Liver (tissue), 9 donors: ENCODE measurements around the gene RNPEPL1. TPM values are rescaled to one million over a fixed set of nuclear protein-coding genes. Genes with fewer than 3 reads are reported as not detected.

Experiments used
- DNase-seq: peaks from one replicate; pipeline ENCODE4 v3.0.0-alpha.2; 2017; ENCODE audit warnings: low spot score
- H3K27ac ChIP-seq, 2 donors: one replicate each; pipeline ENCODE4 v1.7.0; 2013; ENCODE audit warnings: inconsistent platforms in 2 of 2, low read length in 2 of 2, control low read depth in 1 of 2, low read depth in 1 of 2, mild to moderate bottlenecking in 1 of 2
- H3K27me3 ChIP-seq, 4 donors: one replicate each; pipeline versions ENCODE4 v1.6.1 to v1.7.0; 2013; ENCODE audit warnings: low read length in 3 of 4, inconsistent platforms in 1 of 4, mild to moderate bottlenecking in 1 of 4, moderate library complexity in 1 of 4; ENCODE audit not compliant: control insufficient read depth in 4 of 4, insufficient read depth in 4 of 4
- H3K36me3 ChIP-seq, 4 donors: one replicate each; pipeline versions ENCODE4 v1.6.1 to v1.7.0; 2013; ENCODE audit warnings: low read length in 3 of 4, mild to moderate bottlenecking in 3 of 4, low read depth in 1 of 4, moderate library complexity in 1 of 4; ENCODE audit not compliant: control insufficient read depth in 4 of 4, insufficient read depth in 3 of 4
- H3K4me1 ChIP-seq, 4 donors: one replicate each; pipeline versions ENCODE4 v1.6.1 to v1.7.0; 2013; ENCODE audit warnings: low read length in 3 of 4, mild to moderate bottlenecking in 3 of 4, moderate library complexity in 1 of 4; ENCODE audit not compliant: control insufficient read depth in 4 of 4, insufficient read depth in 4 of 4
- H3K4me3 ChIP-seq, 3 donors: one replicate each; pipeline versions ENCODE4 v1.6.1 to v1.7.0; 2013; ENCODE audit warnings: low read length in 3 of 3, control low read depth in 1 of 3, low read depth in 1 of 3, mild to moderate bottlenecking in 1 of 3
- H3K9ac ChIP-seq, 2 donors: one replicate each; pipeline ENCODE4 v1.7.0; 2013; ENCODE audit warnings: low read length in 2 of 2, mild to moderate bottlenecking in 2 of 2, moderate library complexity in 2 of 2, control low read depth in 1 of 2, low read depth in 1 of 2
- H3K9me3 ChIP-seq, 4 donors: one replicate each; pipeline versions ENCODE4 v1.6.1 to v1.7.0; 2013; ENCODE audit warnings: low read length in 3 of 4; ENCODE audit not compliant: control insufficient read depth in 4 of 4
- ATF3 ChIP-seq: IDR thresholded peaks from 2 replicates; pipeline ENCODE4 v1.6.1; 2016; ENCODE audit warnings: antibody characterized with exemption
- CTCF ChIP-seq: fragments of 150-350 bp; IDR thresholded peaks from 2 replicates; pipeline ENCODE4 v1.5.1; 2017; ENCODE audit warnings: improper control_type of control experiment, low read depth, low read length; ENCODE audit not compliant: missing input control
- EGR1 ChIP-seq, 2 donors: IDR thresholded peaks; 2 replicates each; pipeline ENCODE4 v1.6.1; 2016 to 2018; ENCODE audit warnings: antibody characterized with exemption in 2 of 2, low read depth in 2 of 2
- FOXA1 ChIP-seq: IDR thresholded peaks from 2 replicates; pipeline ENCODE4 v1.6.1; 2016; ENCODE audit warnings: antibody characterized with exemption
- FOXA2 ChIP-seq: IDR thresholded peaks from 2 replicates; pipeline ENCODE4 v1.6.1; 2016; ENCODE audit warnings: antibody characterized with exemption
- GABPA ChIP-seq, 2 donors: IDR thresholded peaks in 1 of 2; conservative IDR thresholded peaks in 1 of 2; 2 replicates each; pipeline ENCODE4 v1.6.1; 2016; ENCODE audit warnings: antibody characterized with exemption in 2 of 2, mild to moderate bottlenecking in 1 of 2, moderate library complexity in 1 of 2
- HNF4A ChIP-seq, 2 donors: conservative IDR thresholded peaks; 2 replicates each; pipeline ENCODE4 v1.6.1; 2016; ENCODE audit warnings: antibody characterized with exemption in 2 of 2, mild to moderate bottlenecking in 2 of 2
- HNF4G ChIP-seq: IDR thresholded peaks from 2 replicates; pipeline ENCODE4 v1.6.1; 2016; ENCODE audit warnings: antibody characterized with exemption
- JUND ChIP-seq, 2 donors: IDR thresholded peaks; 2 replicates each; pipeline ENCODE4 v1.6.1; 2016; ENCODE audit warnings: antibody characterized with exemption in 2 of 2
- MAX ChIP-seq: IDR thresholded peaks from 2 replicates; pipeline ENCODE4 v1.6.1; 2016; ENCODE audit warnings: antibody characterized with exemption
- NR2F2 ChIP-seq: IDR thresholded peaks from 2 replicates; pipeline ENCODE4 v1.6.1; 2016; ENCODE audit warnings: antibody characterized with exemption
- RAD21 ChIP-seq, 2 donors: IDR thresholded peaks; 2 replicates each; pipeline ENCODE4 v1.6.1; 2016; ENCODE audit warnings: antibody characterized with exemption in 2 of 2, mild to moderate bottlenecking in 2 of 2
- REST ChIP-seq: IDR thresholded peaks from 2 replicates; pipeline ENCODE4 v1.6.1; 2016; ENCODE audit warnings: antibody characterized with exemption, mild to moderate bottlenecking
- RXRA ChIP-seq, 2 donors: IDR thresholded peaks; 2 replicates each; pipeline ENCODE4 v1.6.1; 2017 to 2018; ENCODE audit warnings: antibody characterized with exemption in 2 of 2, mild to moderate bottlenecking in 1 of 2
- SP1 ChIP-seq: IDR thresholded peaks from 2 replicates; pipeline ENCODE4 v1.6.1; 2018; ENCODE audit warnings: antibody characterized with exemption, mild to moderate bottlenecking
- YY1 ChIP-seq: IDR thresholded peaks from 2 replicates; pipeline ENCODE4 v1.6.1; 2016; ENCODE audit warnings: antibody characterized with exemption, mild to moderate bottlenecking
- ZBTB33 ChIP-seq: IDR thresholded peaks from 2 replicates; pipeline ENCODE4 v1.6.1; 2016; ENCODE audit warnings: antibody characterized with exemption
- WGBS: extraction: QIAGEN DNeasy Blood & Tissue Kit; methylation state at CpG from one replicate; pipeline ENCODE4 v1.1.7; 2013; 5-methylcytosine and 5-hydroxymethylcytosine counted together
- polyA plus RNA-seq, 2 donors: library from polyadenylated mRNA; stranded (reverse) in 1 of 2; unstranded in 1 of 2; fragments of 200-250 nt in 1 of 2; fragments of >200 nt in 1 of 2; fragmentation: Nextera tagmentation in 1 of 2; extraction: Ambion mirVana in 1 of 2; gene quantifications; one replicate each; pipeline versions ENCODE4 v1.2.1 to v1.2.3, GENCODE V29; 2013 to 2015
- total RNA-seq, 2 donors: library from RNA; depleted of rRNA; stranded (reverse); fragments of >200 nt; gene quantifications; one replicate each; pipeline ENCODE4 v1.2.3, GENCODE V29; 2014
- donor health status: healthy.
- donor health status: healthy.
- donor health status: healthy.
- donor health status: healthy.
- donor health status: healthy.

The RNPEPL1 gene
- total and polyA plus RNA-seq, 4 donors, result 24.8 to 43.9 (median 29.4) TPM

GRCh38 chr2:240553956-240554480, 14.3 kb upstream of the RNPEPL1 start:
- H3K4me3 ChIP-seq, result no peak overlapping the region
- peaks cover 0 to 5% (median 3%) of the 10 kb centered on the region in 4 donors for H3K36me3 ChIP-seq
- TF ChIP-seq FOXA1, result no peak
- no peak for TF ChIP-seq RXRA (IDR thresholded peaks at IDR 0.05)
- TF ChIP-seq HNF4G, result no peak
- TF ChIP-seq ATF3, result no peak
- no peak for TF ChIP-seq YY1
- no peak for TF ChIP-seq MAX
- TF ChIP-seq CTCF, result no peak
- no peak for TF ChIP-seq JUND (IDR thresholded peaks at IDR 0.05)
- TF ChIP-seq FOXA2, result no peak
- no peak for TF ChIP-seq RAD21 (IDR thresholded peaks at IDR 0.05)
- TF ChIP-seq ZBTB33, result no peak
- no peak for TF ChIP-seq REST
- no peak overlapping the region for H3K27ac ChIP-seq
- WGBS, result 93% methylated on average over 7 of the region's 7 CpGs
- H3K27me3 ChIP-seq, result no peaks in the 10 kb centered on the region
- H3K4me1 ChIP-seq, result peaks cover 7 to 18% (median 8%) of the 10 kb centered on the region in 4 donors
- DNase-seq, result no peak
- H3K9me3 ChIP-seq, result no peaks in the 10 kb centered on the region
- no peak overlapping the region for H3K9ac ChIP-seq

- peaks cover 11 to 26% (median 15%) of the 10 kb centered on the region in 4 donors for H3K4me1 ChIP-seq
- no peaks in the 10 kb centered on the region for H3K27me3 ChIP-seq
- H3K9ac ChIP-seq, result no peak overlapping the region
- H3K36me3 ChIP-seq, result peaks cover 0 to 5% (median 3%) of the 10 kb centered on the region in 4 donors
- no peaks in the 10 kb centered on the region for H3K9me3 ChIP-seq
- WGBS, result 95% methylated on average over 17 of the region's 17 CpGs
- no peak overlapping the region for H3K4me3 ChIP-seq
- H3K27ac ChIP-seq, result no peak overlapping the region
- DNase-seq, result no peak
- no peak for TF ChIP-seq RXRA (IDR thresholded peaks at IDR 0.05)
- TF ChIP-seq NR2F2, result no peak
- no peak for TF ChIP-seq FOXA2
- TF ChIP-seq REST, result no peak
- no peak for TF ChIP-seq ATF3
- TF ChIP-seq ZBTB33, result no peak
- TF ChIP-seq HNF4A (conservative IDR thresholded peaks at IDR 0.05), result no peak
- no peak for TF ChIP-seq SP1
- no peak for TF ChIP-seq GABPA (IDR thresholded peaks at IDR 0.05 in 1 of 2, conservative IDR thresholded peaks at IDR 0.05 in 1 of 2)
- no peak for TF ChIP-seq EGR1 (IDR thresholded peaks at IDR 0.05; ENCODE audit: low read depth in 2 of 2)
Measured at GRCh38 chr2:240554767-240555493, 13.4 kb upstream of the RNPEPL1 start.
